Measurements from ENCODE around the gene SLC9A9. TPM values are rescaled to one million over a fixed set of nuclear protein-coding genes. Genes with fewer than 3 reads are reported as not detected.

SLC9A9 gene
- total RNA-seq, 2 experiments from 2014 or later, result 12.2 TPM

- Mint-ChIP-seq H3K36me3 (ENCODE audit: low read depth) (no peaks in the 10 kb centered on the region), H3K4me1 (ENCODE audit: low read depth) (no peaks in the 10 kb centered on the region), H3K27me3 (no peaks in the 10 kb centered on the region), H3K9me3 (no peaks in the 10 kb centered on the region), H3K27ac (no peak overlapping the region), H3K4me3 (no peak overlapping the region)
- Histone ChIP-seq H3K27me3 (ENCODE audit: control insufficient read depth in 1 of 2, insufficient read depth in 2 of 2, low read length in 2 of 2) (no peaks in the 10 kb centered on the region), H3K9me3 (ENCODE audit: control insufficient read depth in 1 of 2, insufficient read depth in 1 of 2, low read length in 2 of 2) (peaks cover 0 to 4% of the 10 kb centered on the region in 2 experiments), H3K27ac (ENCODE audit: low read depth in 1 of 2, low read length in 2 of 2) (no peak overlapping the region), H3K4me1 (ENCODE audit: insufficient read depth, low read length) (no peaks in the 10 kb centered on the region), H3K36me3 (ENCODE audit: insufficient read depth, low read length) (no peaks in the 10 kb centered on the region), H3K4me3 (ENCODE audit: low read length) (no peak overlapping the region)
- POLR2A ChIA-PET, result no interaction called here
- CTCF ChIA-PET, result no interaction called here
- DNase-seq, result no peak
- no peak for TF ChIP-seq CTCF (IDR thresholded peaks at IDR 0.05)
- intact Hi-C loops (cut with DNase I, micrococcal nuclease), result no loop called here
- no peak for ATAC-seq (ENCODE audit: poor library complexity)
These were observed 428.7 kb downstream of the SLC9A9 start for GRCh38 chr3:143419611-143420010.

GRCh38 chr3:143418391-143418790, 429.9 kb downstream of the SLC9A9 start:
- no peaks in the 10 kb centered on the region for H3K27me3 ChIP-seq (ENCODE audit: control insufficient read depth in 1 of 2, insufficient read depth in 2 of 2, low read length in 2 of 2)
- no peak overlapping the region for H3K4me3 Mint-ChIP-seq
- H3K9me3 Mint-ChIP-seq, result no peaks in the 10 kb centered on the region
- no peaks in the 10 kb centered on the region for H3K36me3 ChIP-seq (ENCODE audit: insufficient read depth, low read length)
- DNase-seq, result no peak
- no peaks in the 10 kb centered on the region for H3K36me3 Mint-ChIP-seq (ENCODE audit: low read depth)
- H3K4me3 ChIP-seq (ENCODE audit: low read length), result no peak overlapping the region
- H3K27ac Mint-ChIP-seq, result no peak overlapping the region
- H3K27me3 Mint-ChIP-seq, result no peaks in the 10 kb centered on the region
- ChIA-PET POLR2A (no interaction called here), CTCF (no interaction called here)
- ATAC-seq (ENCODE audit: poor library complexity), result no peak
- intact Hi-C loops (cut with DNase I, micrococcal nuclease), result no loop called here
- H3K27ac ChIP-seq (ENCODE audit: low read depth in 1 of 2, low read length in 2 of 2), result no peak overlapping the region
- no peak for TF ChIP-seq CTCF (IDR thresholded peaks at IDR 0.05)
- no peaks in the 10 kb centered on the region for H3K4me1 Mint-ChIP-seq (ENCODE audit: low read depth)
- no peaks in the 10 kb centered on the region for H3K4me1 ChIP-seq (ENCODE audit: insufficient read depth, low read length)
- H3K9me3 ChIP-seq (ENCODE audit: control insufficient read depth in 1 of 2, insufficient read depth in 1 of 2, low read length in 2 of 2), result no peaks in the 10 kb centered on the region

- Mint-ChIP-seq H3K4me3 (no peak overlapping the region), H3K27ac (no peak overlapping the region), H3K9me3 (no peaks in the 10 kb centered on the region), H3K36me3 (ENCODE audit: low read depth) (no peaks in the 10 kb centered on the region), H3K27me3 (no peaks in the 10 kb centered on the region), H3K4me1 (ENCODE audit: low read depth) (no peaks in the 10 kb centered on the region)
- Histone ChIP-seq H3K4me3 (ENCODE audit: low read length) (no peak overlapping the region), H3K27me3 (ENCODE audit: control insufficient read depth in 1 of 2, insufficient read depth in 2 of 2, low read length in 2 of 2) (no peaks in the 10 kb centered on the region), H3K27ac (ENCODE audit: low read depth in 1 of 2, low read length in 2 of 2) (no peak overlapping the region), H3K36me3 (ENCODE audit: insufficient read depth, low read length) (no peaks in the 10 kb centered on the region), H3K9me3 (ENCODE audit: control insufficient read depth in 1 of 2, insufficient read depth in 1 of 2, low read length in 2 of 2) (no peaks in the 10 kb centered on the region), H3K4me1 (ENCODE audit: insufficient read depth, low read length) (no peaks in the 10 kb centered on the region)
- ChIA-PET CTCF (no interaction called here), POLR2A (no interaction called here)
- ATAC-seq (ENCODE audit: poor library complexity), result no peak
- intact Hi-C loops (cut with DNase I, micrococcal nuclease), result no loop called here
- no peak for DNase-seq
- TF ChIP-seq CTCF (IDR thresholded peaks at IDR 0.05), result no peak
These were observed 432.0 kb downstream of the SLC9A9 start for GRCh38 chr3:143416229-143416628.

Data from CD4-positive, alpha-beta T cell (primary cell).